Measurements from ENCODE around the gene MBP. TPM values are rescaled to one million over a fixed set of nuclear protein-coding genes. Genes with fewer than 3 reads are reported as not detected.

MBP gene
- total and polyA plus RNA-seq, 2 donors from 2014 or later: 15.1 to 61.2 TPM

- H3K9ac ChIP-seq (ENCODE audit: low read length in 3 of 3): peak overlapping the region in 1 of 3 donors; percentile 17
- no peaks in the 10 kb centered on the region for H3K27me3 ChIP-seq (ENCODE audit: control insufficient read depth, insufficient read depth, low read length)
- intact Hi-C loops (cut with DNase I): no loop called here
- H3K4me1 ChIP-seq (ENCODE audit: control insufficient read depth in 2 of 3, insufficient read depth in 2 of 3, low read depth in 1 of 3, low read length in 3 of 3): peaks cover 9 to 41% (median 39%) of the 10 kb centered on the region in 3 donors
- H3K27ac ChIP-seq (ENCODE audit: low read depth in 2 of 2, low read length in 2 of 2): peak overlapping the region; percentile 65 to 86
- H3K9me3 ChIP-seq (ENCODE audit: control insufficient read depth in 2 of 3, insufficient read depth in 1 of 3, low read length in 3 of 3): no peaks in the 10 kb centered on the region
- DNase-seq: peak; percentile 89 to 94 (median 91)
- no peak for FAIRE-seq
- peak; percentile 47 for TF ChIP-seq CTCF (IDR thresholded peaks at IDR 0.05; ENCODE audit: borderline replicate concordance, extremely low read depth, insufficient read depth)
- H3K36me3 ChIP-seq (ENCODE audit: control insufficient read depth in 2 of 3, insufficient read depth in 3 of 3, low read length in 3 of 3): no peaks in the 10 kb centered on the region
- no peak overlapping the region for H3K4me3 ChIP-seq (ENCODE audit: low read length in 3 of 3)
Observed at GRCh38 chr18:77054606-77055428, 77.8 kb downstream of the MBP start.

GRCh38 chr18:77054288-77054605, 78.3 kb downstream of the MBP start:
- Histone ChIP-seq H3K9me3 (ENCODE audit: control insufficient read depth in 2 of 3, insufficient read depth in 1 of 3, low read length in 3 of 3) (no peaks in the 10 kb centered on the region), H3K4me3 (ENCODE audit: low read length in 3 of 3) (no peak overlapping the region), H3K27ac (ENCODE audit: low read depth in 2 of 2, low read length in 2 of 2) (peak overlapping the region; percentile 65 to 82), H3K9ac (ENCODE audit: low read length in 3 of 3) (peak overlapping the region in 1 of 3 donors; percentile 17), H3K27me3 (ENCODE audit: control insufficient read depth, insufficient read depth, low read length) (no peaks in the 10 kb centered on the region), H3K4me1 (ENCODE audit: control insufficient read depth in 2 of 3, insufficient read depth in 2 of 3, low read depth in 1 of 3, low read length in 3 of 3) (peaks cover 9 to 41% (median 39%) of the 10 kb centered on the region in 3 donors), H3K36me3 (ENCODE audit: control insufficient read depth in 2 of 3, insufficient read depth in 3 of 3, low read length in 3 of 3) (no peaks in the 10 kb centered on the region)
- no peak for DNase-seq
- intact Hi-C loops (cut with DNase I): no loop called here
- no peak for TF ChIP-seq CTCF (IDR thresholded peaks at IDR 0.05; ENCODE audit: borderline replicate concordance, extremely low read depth, insufficient read depth)
- no peak for FAIRE-seq

- Histone ChIP-seq H3K27ac (ENCODE audit: low read depth in 2 of 2, low read length in 2 of 2) (peak overlapping the region; percentile 65 to 82), H3K9me3 (ENCODE audit: control insufficient read depth in 2 of 3, insufficient read depth in 1 of 3, low read length in 3 of 3) (no peaks in the 10 kb centered on the region), H3K36me3 (ENCODE audit: control insufficient read depth in 2 of 3, insufficient read depth in 3 of 3, low read length in 3 of 3) (no peaks in the 10 kb centered on the region), H3K4me1 (ENCODE audit: control insufficient read depth in 2 of 3, insufficient read depth in 2 of 3, low read depth in 1 of 3, low read length in 3 of 3) (peaks cover 9 to 41% (median 39%) of the 10 kb centered on the region in 3 donors), H3K9ac (ENCODE audit: low read length in 3 of 3) (peak overlapping the region in 1 of 3 donors; percentile 17), H3K4me3 (ENCODE audit: low read length in 3 of 3) (no peak overlapping the region), H3K27me3 (ENCODE audit: control insufficient read depth, insufficient read depth, low read length) (no peaks in the 10 kb centered on the region)
- DNase-seq (peak in 1 of 5 donors; percentile 59), FAIRE-seq (no peak)
- no peak for TF ChIP-seq CTCF (IDR thresholded peaks at IDR 0.05; ENCODE audit: borderline replicate concordance, extremely low read depth, insufficient read depth)
- intact Hi-C loops (cut with DNase I): no loop called here
Observed at GRCh38 chr18:77053616-77054287, 78.8 kb downstream of the MBP start.
